GM18505 (cell line): ENCODE results near the gene VWC2L.

ENCODE experiments used
- ATAC-seq: cut with Tn5 transposase; IDR thresholded peaks from one replicate; pipeline ENCODE4 v1.9.1; 2021; ENCODE audit not compliant: unreplicated experiment
- POLR2A ChIP-seq: IDR thresholded peaks from 4 replicates; pipeline ENCODE4 v1.6.1; 2011; ENCODE audit warnings: borderline replicate concordance; ENCODE audit not compliant: insufficient read depth, insufficient read length; ENCODE audit errors: extremely low read depth

Gene VWC2L

GRCh38 chr2:214410918-214411554 lies at the start of gene VWC2L:
Gene VWC2L, plus strand, starts transcription at chr2:214411054. Its CDS starts 3,140 bp downstream, at chr2:214414194.
- no peak for ATAC-seq
- no peak for TF ChIP-seq POLR2A

- ATAC-seq = no peak
- no peak for TF ChIP-seq POLR2A
Measured at GRCh38 chr2:214361116-214361515, 49.7 kb upstream of the VWC2L start.

- ATAC-seq = no peak
- no peak for TF ChIP-seq POLR2A
Measured at GRCh38 chr2:214365549-214365948, 45.3 kb upstream of the VWC2L start.

GRCh38 chr2:214367171-214367570 lies 43.7 kb upstream of the VWC2L start:
- no peak for ATAC-seq
- TF ChIP-seq POLR2A = no peak

- no peak for ATAC-seq
Measured at GRCh38 chr2:214376618-214377285, 34.1 kb upstream of the VWC2L start.

GRCh38 chr2:214377286-214377624 lies 33.6 kb upstream of the VWC2L start:
- ATAC-seq = no peak
- TF ChIP-seq POLR2A = no peak

More at GRCh38 chr2:214376618-214377285, 34.1 kb upstream of the VWC2L start:
- no peak for TF ChIP-seq POLR2A

- TF ChIP-seq POLR2A = no peak
- ATAC-seq = no peak
Measured at GRCh38 chr2:214378455-214379103, 32.3 kb upstream of the VWC2L start.

- ATAC-seq = no peak
- no peak for TF ChIP-seq POLR2A
Measured at GRCh38 chr2:214379227-214379626, 31.6 kb upstream of the VWC2L start.

GRCh38 chr2:214380681-214381080 lies 30.2 kb upstream of the VWC2L start:
- no peak for TF ChIP-seq POLR2A
- ATAC-seq = no peak

GRCh38 chr2:214382229-214382628 lies 28.6 kb upstream of the VWC2L start:
- TF ChIP-seq POLR2A = no peak
- ATAC-seq = no peak

- no peak for TF ChIP-seq POLR2A
- no peak for ATAC-seq
Measured at GRCh38 chr2:214386720-214387119, 24.1 kb upstream of the VWC2L start.

GRCh38 chr2:214389334-214389733 lies 21.5 kb upstream of the VWC2L start:
- TF ChIP-seq POLR2A = no peak
- no peak for ATAC-seq

- no peak for TF ChIP-seq POLR2A
Measured at GRCh38 chr2:214393796-214394195, 17.1 kb upstream of the VWC2L start.

GRCh38 chr2:214395040-214395439 lies 15.8 kb upstream of the VWC2L start:
- no peak for ATAC-seq
- no peak for TF ChIP-seq POLR2A

More at GRCh38 chr2:214393796-214394195, 17.1 kb upstream of the VWC2L start:
- no peak for ATAC-seq
